ENCODE measurements around the gene SPTBN5. TPM values are rescaled to one million over a fixed set of nuclear protein-coding genes. Genes with fewer than 3 reads are reported as not detected.

SPTBN5 gene
- total RNA-seq, 1 donor from 2014 or later, result 0.32 TPM

DNA sequence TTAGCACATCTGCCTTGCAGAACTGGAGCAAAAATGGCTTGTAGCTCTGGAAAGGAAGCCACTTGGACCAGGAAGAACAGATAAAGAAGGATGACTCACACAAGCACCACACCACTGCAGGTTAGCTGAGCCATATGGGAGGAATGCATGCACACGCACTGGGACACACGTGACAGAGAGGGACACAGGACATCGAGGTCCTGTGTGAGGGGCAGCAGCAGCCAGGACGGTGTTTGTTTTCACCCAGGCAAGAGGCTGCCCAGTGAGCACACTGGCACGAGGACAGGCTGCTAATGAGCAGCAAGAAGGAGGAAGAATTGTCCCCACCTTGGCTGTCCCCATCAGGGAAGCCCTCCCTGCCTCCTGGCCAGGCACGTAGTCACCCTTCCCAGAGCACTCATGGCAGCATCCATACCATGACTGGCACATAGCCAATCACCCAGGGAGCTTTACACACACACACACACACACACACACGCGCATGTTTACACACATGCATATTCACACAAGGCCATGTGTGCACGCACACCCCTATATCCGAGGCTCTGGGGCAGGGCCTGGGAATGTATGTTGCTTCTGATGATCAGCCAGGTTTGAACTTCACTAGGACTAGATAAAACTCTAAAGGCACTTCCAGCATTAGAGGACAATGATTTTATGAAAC, 24.0 kb upstream of the SPTBN5 start:
- Mint-ChIP-seq H3K36me3 (ENCODE audit: unreplicated experiment) (no peaks in the 10 kb centered on the region), H3K9me3 (ENCODE audit: unreplicated experiment) (no peaks in the 10 kb centered on the region), H3K27me3 (ENCODE audit: unreplicated experiment) (peaks cover 7% of the 10 kb centered on the region), H3K4me3 (ENCODE audit: unreplicated experiment) (no peak overlapping the region), H3K4me1 (ENCODE audit: low read depth, unreplicated experiment) (peaks cover 24% of the 10 kb centered on the region), H3K27ac (ENCODE audit: unreplicated experiment) (no peak overlapping the region)
- TF ChIP-seq, protein P1, sequence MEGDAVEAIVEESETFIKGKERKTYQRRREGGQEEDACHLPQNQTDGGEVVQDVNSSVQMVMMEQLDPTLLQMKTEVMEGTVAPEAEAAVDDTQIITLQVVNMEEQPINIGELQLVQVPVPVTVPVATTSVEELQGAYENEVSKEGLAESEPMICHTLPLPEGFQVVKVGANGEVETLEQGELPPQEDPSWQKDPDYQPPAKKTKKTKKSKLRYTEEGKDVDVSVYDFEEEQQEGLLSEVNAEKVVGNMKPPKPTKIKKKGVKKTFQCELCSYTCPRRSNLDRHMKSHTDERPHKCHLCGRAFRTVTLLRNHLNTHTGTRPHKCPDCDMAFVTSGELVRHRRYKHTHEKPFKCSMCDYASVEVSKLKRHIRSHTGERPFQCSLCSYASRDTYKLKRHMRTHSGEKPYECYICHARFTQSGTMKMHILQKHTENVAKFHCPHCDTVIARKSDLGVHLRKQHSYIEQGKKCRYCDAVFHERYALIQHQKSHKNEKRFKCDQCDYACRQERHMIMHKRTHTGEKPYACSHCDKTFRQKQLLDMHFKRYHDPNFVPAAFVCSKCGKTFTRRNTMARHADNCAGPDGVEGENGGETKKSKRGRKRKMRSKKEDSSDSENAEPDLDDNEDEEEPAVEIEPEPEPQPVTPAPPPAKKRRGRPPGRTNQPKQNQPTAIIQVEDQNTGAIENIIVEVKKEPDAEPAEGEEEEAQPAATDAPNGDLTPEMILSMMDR (IDR thresholded peaks at IDR 0.05; ENCODE audit: partially characterized antibody, unreplicated experiment), result no peak
- DNase-seq, result no peak

DNA sequence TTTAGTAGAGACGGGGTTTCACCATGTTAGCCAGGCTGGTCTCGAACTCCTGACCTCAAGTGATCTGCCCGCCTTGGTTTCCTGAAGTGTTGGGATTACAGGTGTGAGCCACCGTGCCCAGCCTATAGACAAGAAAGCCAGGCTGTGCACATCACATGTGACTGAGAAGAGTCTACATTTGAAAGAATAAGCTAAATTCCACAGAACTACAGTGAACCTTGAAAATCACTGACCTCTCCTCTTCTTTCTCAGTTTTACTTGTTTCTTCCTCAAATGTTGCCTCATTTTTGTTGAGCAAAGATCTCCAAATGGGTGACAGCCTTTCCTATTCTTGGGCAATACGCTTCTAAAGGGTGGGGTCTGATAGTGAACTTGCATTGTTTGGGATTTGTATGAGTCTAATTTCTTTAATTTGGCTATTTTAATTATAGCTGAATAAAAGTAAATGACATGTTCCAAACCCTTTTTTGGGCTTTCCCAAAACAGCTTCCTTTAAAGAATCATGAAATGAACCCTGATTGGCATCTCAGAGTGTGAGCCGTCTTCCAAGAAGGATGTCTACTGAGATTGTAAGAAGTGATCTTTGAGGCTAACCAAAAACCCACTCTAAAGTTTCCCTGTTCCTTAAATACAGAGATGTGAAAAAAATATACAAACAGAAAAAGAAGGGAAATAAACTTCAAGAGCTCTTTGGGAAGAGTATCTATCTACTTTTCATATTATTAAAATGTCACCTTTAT, 21.6 kb upstream of the SPTBN5 start:
- H3K9me3 Mint-ChIP-seq (ENCODE audit: unreplicated experiment), result no peaks in the 10 kb centered on the region
- no peak overlapping the region for H3K27ac Mint-ChIP-seq (ENCODE audit: unreplicated experiment)
- no peak overlapping the region for H3K4me3 Mint-ChIP-seq (ENCODE audit: unreplicated experiment)
- TF ChIP-seq, protein P1 (IDR thresholded peaks at IDR 0.05; ENCODE audit: partially characterized antibody, unreplicated experiment), result no peak
- H3K36me3 Mint-ChIP-seq (ENCODE audit: unreplicated experiment), result no peaks in the 10 kb centered on the region
- peaks cover 15% of the 10 kb centered on the region for H3K4me1 Mint-ChIP-seq (ENCODE audit: low read depth, unreplicated experiment)
- peaks cover 9% of the 10 kb centered on the region for H3K27me3 Mint-ChIP-seq (ENCODE audit: unreplicated experiment)
- DNase-seq, result no peak

DNA sequence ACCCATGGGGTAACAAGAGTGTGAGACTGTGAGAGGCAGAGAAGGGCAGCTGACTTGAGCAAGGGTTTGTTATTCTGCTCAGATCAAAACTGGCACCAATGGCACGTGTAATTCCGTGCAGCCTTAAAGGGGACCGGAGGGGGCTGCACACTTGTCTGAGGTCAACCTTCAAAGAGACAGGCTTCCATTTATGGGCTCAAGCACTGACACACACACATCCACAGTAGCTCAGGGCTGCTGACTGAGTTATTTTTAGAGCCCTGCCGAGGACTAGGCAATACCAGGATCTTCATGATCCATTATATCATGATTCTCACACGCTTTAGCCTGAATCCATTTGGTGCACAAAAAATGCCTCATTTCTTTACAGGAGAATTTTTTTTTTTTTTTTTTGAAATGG, 20.6 kb upstream of the SPTBN5 start:
- Mint-ChIP-seq H3K27ac (ENCODE audit: unreplicated experiment) (no peak overlapping the region), H3K36me3 (ENCODE audit: unreplicated experiment) (no peaks in the 10 kb centered on the region), H3K27me3 (ENCODE audit: unreplicated experiment) (peaks cover 5% of the 10 kb centered on the region), H3K4me3 (ENCODE audit: unreplicated experiment) (no peak overlapping the region), H3K9me3 (ENCODE audit: unreplicated experiment) (no peaks in the 10 kb centered on the region), H3K4me1 (ENCODE audit: low read depth, unreplicated experiment) (peaks cover 5% of the 10 kb centered on the region)
- no peak for DNase-seq
- TF ChIP-seq, protein P1 (IDR thresholded peaks at IDR 0.05; ENCODE audit: partially characterized antibody, unreplicated experiment), result no peak

DNA sequence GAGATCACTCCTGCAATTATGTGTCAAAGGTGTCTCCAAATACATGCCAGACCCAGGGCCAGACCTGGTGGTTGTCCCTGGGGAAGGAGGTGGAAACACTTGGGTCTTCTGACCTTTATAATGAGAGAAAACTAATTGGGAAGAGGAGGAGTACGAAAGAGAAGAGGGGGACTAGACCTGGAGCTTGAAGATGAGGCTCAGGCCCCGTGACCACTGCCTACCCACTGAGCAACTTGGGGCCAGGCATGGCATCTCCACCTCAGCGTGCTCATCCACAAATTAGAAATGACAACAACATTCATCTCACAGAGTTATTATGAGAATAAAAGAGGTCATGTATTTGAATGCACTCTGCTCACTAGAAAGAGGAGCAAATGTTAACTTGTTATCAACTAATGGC, 19.4 kb upstream of the SPTBN5 start:
- H3K4me1 Mint-ChIP-seq (ENCODE audit: low read depth, unreplicated experiment), result peaks cover 4% of the 10 kb centered on the region
- no peak overlapping the region for H3K27ac Mint-ChIP-seq (ENCODE audit: unreplicated experiment)
- peaks cover 5% of the 10 kb centered on the region for H3K27me3 Mint-ChIP-seq (ENCODE audit: unreplicated experiment)
- DNase-seq, result no peak
- H3K9me3 Mint-ChIP-seq (ENCODE audit: unreplicated experiment), result no peaks in the 10 kb centered on the region
- H3K36me3 Mint-ChIP-seq (ENCODE audit: unreplicated experiment), result no peaks in the 10 kb centered on the region
- TF ChIP-seq, protein P1 (IDR thresholded peaks at IDR 0.05; ENCODE audit: partially characterized antibody, unreplicated experiment), result no peak
- H3K4me3 Mint-ChIP-seq (ENCODE audit: unreplicated experiment), result no peak overlapping the region
